Immature natural killer cell (primary cell): ENCODE data around the gene LMX1A. TPM values are rescaled to one million over a fixed set of nuclear protein-coding genes. Genes with fewer than 3 reads are reported as not detected.

ENCODE experiments used
- DNase-seq, 3 donors: peaks; one replicate each; pipeline ENCODE4 v3.0.0; 2022; ENCODE audit warnings: mixed read lengths in 1 of 3
- H3K27ac Mint-ChIP-seq, 6 donors: one replicate each; pipeline ENCODE4 v1.8.0; 2020; ENCODE audit warnings: mixed read lengths in 6 of 6, mild to moderate bottlenecking in 5 of 6, inconsistent platforms in 4 of 6, moderate library complexity in 3 of 6
- H3K27me3 Mint-ChIP-seq, 3 donors: one replicate each; pipeline ENCODE4 v1.8.0; 2020 to 2021; ENCODE audit warnings: low read depth in 3 of 3, mild to moderate bottlenecking in 3 of 3, mixed read lengths in 3 of 3, moderate library complexity in 3 of 3, inconsistent platforms in 1 of 3
- H3K36me3 Mint-ChIP-seq, 3 donors: one replicate each; pipeline ENCODE4 v1.8.0; 2020; ENCODE audit warnings: mixed read lengths in 3 of 3, inconsistent platforms in 2 of 3, mild to moderate bottlenecking in 2 of 3
- H3K4me1 Mint-ChIP-seq, 2 donors: one replicate each; pipeline ENCODE4 v1.8.0; 2020; ENCODE audit warnings: inconsistent platforms in 2 of 2, mild to moderate bottlenecking in 2 of 2, mixed read lengths in 2 of 2, moderate library complexity in 1 of 2
- H3K4me3 Mint-ChIP-seq, 5 donors: one replicate each; pipeline ENCODE4 v1.8.0; 2020; ENCODE audit warnings: mild to moderate bottlenecking in 5 of 5, mixed read lengths in 5 of 5, inconsistent platforms in 3 of 5, moderate library complexity in 3 of 5
- H3K9me3 Mint-ChIP-seq, 6 donors: one replicate each; pipeline ENCODE4 v1.8.0; 2020; ENCODE audit warnings: mild to moderate bottlenecking in 6 of 6, mixed read lengths in 6 of 6, inconsistent platforms in 4 of 6, moderate library complexity in 3 of 6
- polyA plus RNA-seq, 3 donors: library from polyadenylated mRNA; unstranded; fragments of 300-500 nt; fragmentation: Illumina TruSeq; gene quantifications; one replicate each; pipeline ENCODE4 v1.2.3, GENCODE V29; 2021

LMX1A gene
- polyA plus RNA-seq, 3 donors from 2014 or later: not detected

DNA sequence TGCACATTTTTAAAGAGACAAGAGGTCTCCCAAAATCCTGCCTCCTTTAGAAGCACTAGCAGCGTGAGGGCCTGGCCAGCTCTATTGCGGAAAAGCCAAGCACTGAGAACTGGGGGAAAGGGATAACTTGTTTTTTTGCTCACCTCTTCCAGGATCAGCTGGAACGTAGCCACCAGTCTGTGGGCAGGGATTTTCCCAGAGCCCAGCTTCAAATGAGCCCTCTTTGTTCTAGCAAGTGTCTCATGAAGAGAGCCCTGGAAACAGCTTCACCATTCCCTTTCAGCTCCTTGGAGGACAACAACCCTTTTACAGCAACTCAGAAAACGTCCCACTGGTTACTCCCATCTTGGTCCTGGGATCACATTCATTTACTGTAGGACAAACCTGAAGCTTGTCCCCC is 195.4 kb downstream of the LMX1A start:
- H3K4me3 Mint-ChIP-seq: no peak overlapping the region
- no peaks in the 10 kb centered on the region for H3K4me1 Mint-ChIP-seq
- peaks cover 0 to 4% (median 0%) of the 10 kb centered on the region in 6 donors for H3K9me3 Mint-ChIP-seq
- peaks cover 2 to 4% (median 2%) of the 10 kb centered on the region in 3 donors for H3K27me3 Mint-ChIP-seq
- no peak overlapping the region for H3K27ac Mint-ChIP-seq
- no peaks in the 10 kb centered on the region for H3K36me3 Mint-ChIP-seq
- no peak for DNase-seq

GRCh38 chr1:165153182-165153581 is 203.3 kb downstream of the LMX1A start:
- peaks cover 0 to 9% (median 4%) of the 10 kb centered on the region in 3 donors for H3K27me3 Mint-ChIP-seq
- DNase-seq: no peak
- peaks cover 0 to 4% (median 0%) of the 10 kb centered on the region in 6 donors for H3K9me3 Mint-ChIP-seq
- H3K4me3 Mint-ChIP-seq: no peak overlapping the region
- H3K27ac Mint-ChIP-seq: no peak overlapping the region
- H3K36me3 Mint-ChIP-seq: no peaks in the 10 kb centered on the region
- H3K4me1 Mint-ChIP-seq: no peaks in the 10 kb centered on the region

GRCh38 chr1:165152727-165153126 is 203.8 kb downstream of the LMX1A start:
- Mint-ChIP-seq H3K4me3 (no peak overlapping the region), H3K27me3 (peaks cover 0 to 9% (median 4%) of the 10 kb centered on the region in 3 donors), H3K9me3 (peaks cover 0 to 2% (median 0%) of the 10 kb centered on the region in 6 donors), H3K27ac (no peak overlapping the region), H3K36me3 (no peaks in the 10 kb centered on the region), H3K4me1 (no peaks in the 10 kb centered on the region)
- no peak for DNase-seq

GRCh38 chr1:165152109-165152508 is 204.4 kb downstream of the LMX1A start:
- Mint-ChIP-seq H3K4me1 (no peaks in the 10 kb centered on the region), H3K36me3 (no peaks in the 10 kb centered on the region), H3K4me3 (no peak overlapping the region), H3K27ac (no peak overlapping the region), H3K9me3 (no peaks in the 10 kb centered on the region), H3K27me3 (peaks cover 0 to 9% (median 4%) of the 10 kb centered on the region in 3 donors)
- no peak for DNase-seq

Other genes with a start within 250 kb of the LMX1A start
- gene RXRG, start 88.4 kb upstream of the LMX1A start, polyA plus RNA-seq: not detected
- not detected for gene LRRC52, start 187.3 kb upstream of the LMX1A start, polyA plus RNA-seq